K562 (cell line): Measurements from ENCODE around the gene TMEM60. TPM values are rescaled to one million over a fixed set of nuclear protein-coding genes. Genes with fewer than 3 reads are reported as not detected.

ENCODE experiments used
- ADNP ChIP-seq: fragments of 200-800 bp; sonication (Bioruptor generic); IDR thresholded peaks from 2 replicates; pipeline ENCODE4 v1.6.1; 2016; ENCODE audit warnings: missing genetic modification characterization, missing compliant biosample characterization
- ARID3A ChIP-seq: IDR thresholded peaks from 2 replicates; pipeline ENCODE4 v1.6.1; 2012; ENCODE audit warnings: low read depth, low read length, improper control_type of control experiment, borderline replicate concordance
- ASH1L ChIP-seq: fragments of 450-650 bp; IDR thresholded peaks from 2 replicates; pipeline ENCODE4 v1.6.1; 2018; ENCODE audit warnings: borderline replicate concordance, mild to moderate bottlenecking, low read depth; ENCODE audit not compliant: partially characterized antibody
- CBFA2T3 ChIP-seq: fragments of 450-650 bp; IDR thresholded peaks from 2 replicates; pipeline ENCODE4 v1.6.1; 2017
- CBX5 ChIP-seq: IDR thresholded peaks from 2 replicates; pipeline ENCODE4 v1.6.1; 2014; ENCODE audit warnings: low read depth, borderline replicate concordance
- CC2D1A ChIP-seq: fragments of 450-650 bp; IDR thresholded peaks from 2 replicates; pipeline ENCODE4 v1.6.1; 2017; ENCODE audit warnings: mild to moderate bottlenecking
- L3MBTL2 ChIP-seq: fragments of 450-650 bp; IDR thresholded peaks from 2 replicates; pipeline ENCODE4 v1.6.1; 2016; ENCODE audit warnings: mild to moderate bottlenecking, moderate library complexity
- NFRKB ChIP-seq: fragments of 450-650 bp; IDR thresholded peaks from 2 replicates; pipeline ENCODE4 v1.6.1; 2016; ENCODE audit warnings: low read depth
- RFX1 ChIP-seq: fragments of 450-650 bp; IDR thresholded peaks from 2 replicates; pipeline ENCODE4 v1.6.1; 2016; ENCODE audit warnings: mild to moderate bottlenecking, moderate library complexity
- SNIP1 ChIP-seq: fragments of 450-650 bp; IDR thresholded peaks from 2 replicates; pipeline ENCODE4 v1.7.1; 2017; ENCODE audit warnings: low read depth, mild to moderate bottlenecking
- UBTF ChIP-seq, 2 experiments: IDR thresholded peaks; 2 replicates each; pipeline ENCODE4 v1.6.1; 2012; ENCODE audit warnings: improper control_type of control experiment in 2 of 2, low read depth in 2 of 2, low read length in 2 of 2, borderline replicate concordance in 1 of 2
- YBX1 ChIP-seq: fragments of 450-650 bp; IDR thresholded peaks from 2 replicates; pipeline ENCODE4 v1.7.1; 2016; ENCODE audit warnings: mild to moderate bottlenecking
- polyA plus RNA-seq, 8 experiments: library from polyadenylated mRNA; depleted of rRNA in 4 of 8; stranded (reverse) in 5 of 8; unstranded in 3 of 8; fragments of >200 nt; fragmentation: Nextera tagmentation in 2 of 8; fragmentation: Illumina TruSeq in 1 of 8; extraction: Ambion mirVana in 2 of 8; extraction: Trizol in 1 of 8; gene quantifications; 2 replicates each; pipeline versions ENCODE4 v1.2.1 to v1.2.3, GENCODE V29; 2011 to 2014; ENCODE audit warnings: inconsistent platforms in 1 of 8, missing spikeins in 1 of 8
- total RNA-seq, 7 experiments: library from RNA; depleted of rRNA in 6 of 7; stranded (reverse); fragments of >200 nt in 6 of 7; fragmentation: Illumina TruSeq in 2 of 7; extraction: Trizol in 2 of 7; gene quantifications; 2 replicates each; pipeline versions ENCODE4 v1.2.1 to v1.2.3, GENCODE V29; 2011 to 2021; ENCODE audit warnings: low replicate concordance in 1 of 7
- TF ChIP-seq, protein P1 (sequence below), 2 experiments: fragments of 450-650 bp in 1 of 2; IDR thresholded peaks; 2 replicates each; pipeline ENCODE4 v1.6.1; 2011 to 2017; ENCODE audit warnings: low read depth in 2 of 2, antibody characterized with exemption in 1 of 2, borderline replicate concordance in 1 of 2, low read length in 1 of 2, mild to moderate bottlenecking in 1 of 2, mixed read lengths in 1 of 2; ENCODE audit not compliant: control insufficient read depth in 1 of 2
- TF ChIP-seq, protein P2 (sequence below): fragments of 450-650 bp; IDR thresholded peaks from 2 replicates; pipeline ENCODE4 v1.6.1; 2016; ENCODE audit warnings: antibody characterized with exemption
- TF ChIP-seq, protein P3 (sequence below): fragments of 250-450 bp; sonication (Bioruptor Pico); IDR thresholded peaks from 2 replicates; pipeline ENCODE4 v1.9.0; 2021; ENCODE audit warnings: mild to moderate bottlenecking

Gene TMEM60
- total and polyA plus RNA-seq, 9 of the 15 experiments (the other 6 are each of a cell fraction or from before 2014, with no cell fraction given), result 12.5 to 140 (median 38.4) TPM

GRCh38 chr7:77799078-77799964 lies 1.1 kb upstream of the TMEM60 start (continued):
- TF ChIP-seq, protein P1, sequence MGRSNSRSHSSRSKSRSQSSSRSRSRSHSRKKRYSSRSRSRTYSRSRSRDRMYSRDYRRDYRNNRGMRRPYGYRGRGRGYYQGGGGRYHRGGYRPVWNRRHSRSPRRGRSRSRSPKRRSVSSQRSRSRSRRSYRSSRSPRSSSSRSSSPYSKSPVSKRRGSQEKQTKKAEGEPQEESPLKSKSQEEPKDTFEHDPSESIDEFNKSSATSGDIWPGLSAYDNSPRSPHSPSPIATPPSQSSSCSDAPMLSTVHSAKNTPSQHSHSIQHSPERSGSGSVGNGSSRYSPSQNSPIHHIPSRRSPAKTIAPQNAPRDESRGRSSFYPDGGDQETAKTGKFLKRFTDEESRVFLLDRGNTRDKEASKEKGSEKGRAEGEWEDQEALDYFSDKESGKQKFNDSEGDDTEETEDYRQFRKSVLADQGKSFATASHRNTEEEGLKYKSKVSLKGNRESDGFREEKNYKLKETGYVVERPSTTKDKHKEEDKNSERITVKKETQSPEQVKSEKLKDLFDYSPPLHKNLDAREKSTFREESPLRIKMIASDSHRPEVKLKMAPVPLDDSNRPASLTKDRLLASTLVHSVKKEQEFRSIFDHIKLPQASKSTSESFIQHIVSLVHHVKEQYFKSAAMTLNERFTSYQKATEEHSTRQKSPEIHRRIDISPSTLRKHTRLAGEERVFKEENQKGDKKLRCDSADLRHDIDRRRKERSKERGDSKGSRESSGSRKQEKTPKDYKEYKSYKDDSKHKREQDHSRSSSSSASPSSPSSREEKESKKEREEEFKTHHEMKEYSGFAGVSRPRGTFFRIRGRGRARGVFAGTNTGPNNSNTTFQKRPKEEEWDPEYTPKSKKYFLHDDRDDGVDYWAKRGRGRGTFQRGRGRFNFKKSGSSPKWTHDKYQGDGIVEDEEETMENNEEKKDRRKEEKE (IDR thresholded peaks at IDR 0.05; ENCODE audit: borderline replicate concordance in 1 of 2, control insufficient read depth in 1 of 2, low read depth in 2 of 2, low read length in 1 of 2), result no peak
- TF ChIP-seq YBX1 (no peak), CBFA2T3 (peak; percentile 10; the same call in 1 of the 2 replicates), ASH1L (no peak), ADNP (tag) (no peak), L3MBTL2 (peak; percentile 28), RFX1 (no peak), SNIP1 (peak; percentile 66; the same call in 1 of the 2 replicates), UBTF (IDR thresholded peaks at IDR 0.05; ENCODE audit: borderline replicate concordance in 1 of 2, low read depth in 2 of 2, low read length in 2 of 2) (peak in 1 of 2 experiments; percentile 8; a peak in 1 of 4 replicates), CC2D1A (no peak), NFRKB (no peak), ARID3A (no peak), CBX5 (0 out of 2 replicates have a peak, but pooled peaks have one; percentile 32)
- TF ChIP-seq, protein P2, sequence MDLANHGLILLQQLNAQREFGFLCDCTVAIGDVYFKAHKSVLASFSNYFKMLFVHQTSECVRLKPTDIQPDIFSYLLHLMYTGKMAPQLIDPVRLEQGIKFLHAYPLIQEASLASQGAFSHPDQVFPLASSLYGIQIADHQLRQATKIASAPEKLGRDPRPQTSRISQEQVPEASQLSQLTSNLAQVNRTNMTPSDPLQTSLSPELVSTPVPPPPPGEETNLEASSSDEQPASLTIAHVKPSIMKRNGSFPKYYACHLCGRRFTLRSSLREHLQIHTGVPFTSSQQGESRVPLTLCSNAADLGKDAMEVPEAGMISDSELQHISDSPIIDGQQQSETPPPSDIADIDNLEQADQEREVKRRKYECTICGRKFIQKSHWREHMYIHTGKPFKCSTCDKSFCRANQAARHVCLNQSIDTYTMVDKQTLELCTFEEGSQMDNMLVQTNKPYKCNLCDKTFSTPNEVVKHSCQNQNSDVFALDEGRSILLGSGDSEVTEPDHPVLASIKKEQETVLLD, result 0 out of 2 replicates have a peak, but pooled peaks have one; percentile 0
- TF ChIP-seq, protein P3, sequence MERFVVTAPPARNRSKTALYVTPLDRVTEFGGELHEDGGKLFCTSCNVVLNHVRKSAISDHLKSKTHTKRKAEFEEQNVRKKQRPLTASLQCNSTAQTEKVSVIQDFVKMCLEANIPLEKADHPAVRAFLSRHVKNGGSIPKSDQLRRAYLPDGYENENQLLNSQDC (CRISPR knock-in tag), result no peak
